ENCODE data around the gene PRDM1. TPM values are rescaled to one million over a fixed set of nuclear protein-coding genes. Genes with fewer than 3 reads are reported as not detected.

The PRDM1 gene
- total RNA-seq, 1 donor from 2014 or later = 0.85 TPM

DNA sequence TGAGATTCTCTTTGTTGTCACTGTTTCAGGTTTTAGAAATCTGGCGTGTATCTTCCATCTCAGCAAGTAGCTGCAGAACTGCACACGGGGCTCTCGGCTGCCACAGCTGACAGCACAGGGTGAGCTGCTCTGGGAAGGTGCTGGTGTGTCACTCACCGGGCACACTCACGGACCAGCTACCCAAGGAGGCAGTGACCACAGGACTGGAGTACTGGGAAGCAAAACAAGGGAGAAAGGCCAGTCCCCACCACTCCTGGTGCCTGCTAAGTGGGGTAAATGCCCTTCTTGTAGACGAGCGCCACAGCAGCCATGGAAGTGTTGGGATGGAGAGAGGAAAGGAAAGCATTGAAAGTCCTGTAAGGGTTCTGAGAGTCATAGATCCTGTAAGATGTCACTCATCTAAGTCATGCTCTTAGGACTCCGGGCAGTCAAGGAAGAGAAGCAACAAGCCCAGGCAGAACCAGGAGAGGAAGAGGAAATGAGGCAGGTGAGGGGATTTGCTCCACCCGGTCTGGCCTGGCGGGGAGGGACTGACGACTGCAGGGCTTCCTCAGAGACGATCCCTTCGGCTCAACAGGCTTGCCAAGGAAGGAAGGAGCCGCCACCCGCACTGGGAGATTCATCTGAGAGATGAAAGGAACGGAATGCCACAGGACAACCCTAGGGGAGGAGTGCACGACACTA is 48.1 kb downstream of the PRDM1 start:
- H3K36me3 ChIP-seq = no peaks in the 10 kb centered on the region
- no peaks in the 10 kb centered on the region for H3K4me1 ChIP-seq
- H3K4me3 ChIP-seq = no peak overlapping the region
- H3K27me3 ChIP-seq (ENCODE audit: low read depth) = no peaks in the 10 kb centered on the region
- no peaks in the 10 kb centered on the region for H3K9me3 ChIP-seq (replicated peaks)
- H3K27ac ChIP-seq (replicated peaks) = no peak overlapping the region
- DNase-seq = no peak
- intact Hi-C loops (cut with micrococcal nuclease) = no loop called here
- TF ChIP-seq, protein P1, sequence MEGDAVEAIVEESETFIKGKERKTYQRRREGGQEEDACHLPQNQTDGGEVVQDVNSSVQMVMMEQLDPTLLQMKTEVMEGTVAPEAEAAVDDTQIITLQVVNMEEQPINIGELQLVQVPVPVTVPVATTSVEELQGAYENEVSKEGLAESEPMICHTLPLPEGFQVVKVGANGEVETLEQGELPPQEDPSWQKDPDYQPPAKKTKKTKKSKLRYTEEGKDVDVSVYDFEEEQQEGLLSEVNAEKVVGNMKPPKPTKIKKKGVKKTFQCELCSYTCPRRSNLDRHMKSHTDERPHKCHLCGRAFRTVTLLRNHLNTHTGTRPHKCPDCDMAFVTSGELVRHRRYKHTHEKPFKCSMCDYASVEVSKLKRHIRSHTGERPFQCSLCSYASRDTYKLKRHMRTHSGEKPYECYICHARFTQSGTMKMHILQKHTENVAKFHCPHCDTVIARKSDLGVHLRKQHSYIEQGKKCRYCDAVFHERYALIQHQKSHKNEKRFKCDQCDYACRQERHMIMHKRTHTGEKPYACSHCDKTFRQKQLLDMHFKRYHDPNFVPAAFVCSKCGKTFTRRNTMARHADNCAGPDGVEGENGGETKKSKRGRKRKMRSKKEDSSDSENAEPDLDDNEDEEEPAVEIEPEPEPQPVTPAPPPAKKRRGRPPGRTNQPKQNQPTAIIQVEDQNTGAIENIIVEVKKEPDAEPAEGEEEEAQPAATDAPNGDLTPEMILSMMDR (IDR thresholded peaks at IDR 0.05; ENCODE audit: borderline replicate concordance) = no peak

DNA sequence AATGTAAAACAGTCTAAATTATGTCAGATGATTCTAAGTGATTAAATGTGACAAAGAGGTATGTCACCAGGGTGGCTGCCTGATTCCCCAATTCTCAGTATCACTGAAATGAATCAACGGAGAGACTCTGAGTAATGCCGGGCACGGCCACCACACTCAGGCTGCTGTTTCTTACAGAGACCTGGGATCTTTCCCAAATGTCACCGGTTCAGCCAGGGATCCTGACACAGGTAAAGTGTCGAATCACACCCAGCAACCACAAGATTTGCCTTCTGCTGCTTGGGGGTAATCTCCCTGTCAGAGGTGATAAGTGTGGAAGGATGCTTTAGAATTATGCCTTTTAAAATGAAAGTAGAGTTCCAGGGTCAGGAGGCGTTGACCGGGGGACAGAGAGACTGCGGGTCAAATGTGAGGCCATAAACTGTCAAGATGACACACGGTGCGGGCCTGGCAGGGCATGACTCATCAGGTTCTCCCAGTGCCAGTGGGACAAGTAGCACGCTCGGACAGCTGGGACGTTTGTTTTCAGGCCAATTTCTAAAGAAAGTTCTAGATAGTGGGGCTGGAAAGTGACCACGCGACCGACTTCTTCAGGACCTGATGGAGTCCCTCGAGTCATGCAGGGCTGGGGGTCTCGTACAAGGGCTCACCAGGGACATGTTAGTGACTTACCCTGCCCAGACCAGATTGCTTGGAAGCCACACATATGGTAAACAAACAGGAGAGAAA is 48.9 kb downstream of the PRDM1 start:
- Histone ChIP-seq H3K4me1 (no peaks in the 10 kb centered on the region), H3K27ac (replicated peaks) (no peak overlapping the region), H3K9me3 (replicated peaks) (no peaks in the 10 kb centered on the region), H3K36me3 (no peaks in the 10 kb centered on the region), H3K27me3 (ENCODE audit: low read depth) (no peaks in the 10 kb centered on the region), H3K4me3 (no peak overlapping the region)
- DNase-seq = no peak
- TF ChIP-seq, protein P1 (IDR thresholded peaks at IDR 0.05; ENCODE audit: borderline replicate concordance) = no peak
- intact Hi-C loops (cut with micrococcal nuclease) = no loop called here

DNA sequence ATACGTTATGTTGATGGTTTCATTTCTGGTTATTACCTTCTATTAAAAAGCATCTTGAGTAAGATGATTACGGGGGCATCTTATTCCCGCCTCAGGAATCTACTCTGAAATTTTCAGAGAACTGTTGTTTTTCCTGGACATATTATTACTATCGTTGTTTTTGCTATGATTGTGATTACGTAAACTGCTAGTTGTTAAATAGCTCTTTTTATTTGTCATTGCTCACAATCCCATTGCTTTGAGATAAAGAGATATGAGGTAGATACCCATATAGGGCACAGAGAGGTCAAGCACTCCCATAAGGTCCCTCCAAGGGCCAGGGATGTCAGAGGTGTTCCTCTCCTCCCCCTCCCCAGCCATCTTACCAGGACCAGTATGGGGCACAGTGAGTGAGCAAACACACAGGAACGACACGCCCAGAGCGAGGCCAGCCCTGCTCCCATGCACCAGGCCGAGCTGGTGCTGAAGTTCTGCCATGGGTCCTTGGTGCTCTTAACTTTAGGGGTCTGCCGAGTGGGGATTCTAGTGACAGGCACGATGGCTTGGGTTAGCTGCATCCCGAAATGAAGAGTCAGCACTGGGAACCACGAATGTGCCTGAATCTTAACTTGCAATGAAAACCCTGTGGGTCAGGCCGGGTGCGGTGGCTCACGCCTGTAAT is 49.9 kb downstream of the PRDM1 start:
- H3K9me3 ChIP-seq (replicated peaks) = no peaks in the 10 kb centered on the region
- no peaks in the 10 kb centered on the region for H3K36me3 ChIP-seq
- intact Hi-C loops (cut with micrococcal nuclease) = no loop called here
- H3K4me1 ChIP-seq = no peaks in the 10 kb centered on the region
- H3K27ac ChIP-seq (replicated peaks) = no peak overlapping the region
- H3K4me3 ChIP-seq = no peak overlapping the region
- TF ChIP-seq, protein P1 (IDR thresholded peaks at IDR 0.05; ENCODE audit: borderline replicate concordance) = no peak
- no peak for DNase-seq
- no peaks in the 10 kb centered on the region for H3K27me3 ChIP-seq (ENCODE audit: low read depth)

DNA sequence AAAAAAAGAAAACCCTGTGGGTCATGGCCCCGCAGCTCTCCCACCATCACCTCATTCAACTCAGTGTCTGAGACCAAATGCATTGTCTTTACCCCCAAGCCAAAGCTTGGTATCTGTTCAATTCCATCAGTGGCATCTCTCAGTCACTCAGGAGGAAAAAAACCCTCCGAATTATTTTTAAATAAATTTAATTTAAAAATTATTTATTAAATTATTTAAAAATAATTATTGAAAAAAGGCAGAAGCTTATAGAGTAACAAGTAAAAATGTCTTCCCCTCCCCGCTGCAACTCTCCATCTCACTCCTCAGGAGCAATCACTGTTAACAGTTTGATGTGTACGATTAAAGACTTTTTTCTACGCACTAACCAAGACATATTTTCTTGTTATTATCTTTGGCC is 50.7 kb downstream of the PRDM1 start:
- TF ChIP-seq, protein P1 (IDR thresholded peaks at IDR 0.05; ENCODE audit: borderline replicate concordance) = no peak
- Histone ChIP-seq H3K9me3 (replicated peaks) (no peaks in the 10 kb centered on the region), H3K36me3 (no peaks in the 10 kb centered on the region), H3K27me3 (ENCODE audit: low read depth) (no peaks in the 10 kb centered on the region), H3K27ac (replicated peaks) (no peak overlapping the region), H3K4me1 (peaks cover 6% of the 10 kb centered on the region), H3K4me3 (no peak overlapping the region)
- intact Hi-C loops (cut with micrococcal nuclease) = no loop called here
- DNase-seq = no peak

DNA sequence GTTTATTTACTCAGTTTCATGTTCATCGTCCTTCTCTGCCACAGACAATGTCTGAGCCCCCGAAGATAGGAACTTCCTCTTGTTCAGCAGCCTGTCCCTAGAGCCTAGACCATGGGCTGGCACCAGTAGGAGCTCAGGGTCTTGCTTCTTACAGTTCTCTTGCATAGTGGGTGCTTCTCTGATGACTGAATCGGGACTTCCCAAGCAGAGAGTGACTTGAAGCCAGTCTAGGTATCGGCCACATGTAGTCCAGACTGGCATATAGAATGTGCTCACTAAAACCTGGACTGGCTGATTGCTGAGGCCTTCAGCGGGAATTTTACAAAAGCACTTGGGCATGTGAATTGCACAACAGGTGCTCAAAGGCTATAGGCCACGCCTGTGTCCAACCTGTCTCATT is 52.0 kb downstream of the PRDM1 start:
- intact Hi-C loops (cut with micrococcal nuclease) = no loop called here
- Histone ChIP-seq H3K9me3 (replicated peaks) (no peaks in the 10 kb centered on the region), H3K4me1 (peaks cover 9% of the 10 kb centered on the region), H3K36me3 (no peaks in the 10 kb centered on the region), H3K27me3 (ENCODE audit: low read depth) (no peaks in the 10 kb centered on the region), H3K27ac (replicated peaks) (no peak overlapping the region), H3K4me3 (no peak overlapping the region)
- DNase-seq = no peak
- TF ChIP-seq, protein P1 (IDR thresholded peaks at IDR 0.05; ENCODE audit: borderline replicate concordance) = no peak
